Caki2 (cell line): ENCODE results near the gene SF1. TPM values are rescaled to one million over a fixed set of nuclear protein-coding genes. Genes with fewer than 3 reads are reported as not detected.
"Not testable (repeated sequence)": the region's sequence is repeated elsewhere in the genome, so short reads cannot be mapped to it uniquely, and the experiment has no call there.

ENCODE experiments used
- DNase-seq: peaks from one replicate; pipeline ENCODE4 v3.0.0-alpha.2; 2015; ENCODE audit warnings: low read depth
- in situ Hi-C: cut with HindIII; loops from 2 replicates; pipeline ENCODE4 v1.10.0; 2016; ENCODE audit warnings: low sequenced_read_pairs, low pct_unique_long_range_greater_than_20kb, mixed read lengths
- total RNA-seq: library from RNA; depleted of rRNA; stranded (reverse); fragments of >200 nt; shearing (Covaris generic); gene quantifications from 2 replicates; pipeline ENCODE4 v1.2.3, GENCODE V29; 2014; ENCODE audit warnings: low replicate concordance; rRNA removed

The SF1 gene, protein sequence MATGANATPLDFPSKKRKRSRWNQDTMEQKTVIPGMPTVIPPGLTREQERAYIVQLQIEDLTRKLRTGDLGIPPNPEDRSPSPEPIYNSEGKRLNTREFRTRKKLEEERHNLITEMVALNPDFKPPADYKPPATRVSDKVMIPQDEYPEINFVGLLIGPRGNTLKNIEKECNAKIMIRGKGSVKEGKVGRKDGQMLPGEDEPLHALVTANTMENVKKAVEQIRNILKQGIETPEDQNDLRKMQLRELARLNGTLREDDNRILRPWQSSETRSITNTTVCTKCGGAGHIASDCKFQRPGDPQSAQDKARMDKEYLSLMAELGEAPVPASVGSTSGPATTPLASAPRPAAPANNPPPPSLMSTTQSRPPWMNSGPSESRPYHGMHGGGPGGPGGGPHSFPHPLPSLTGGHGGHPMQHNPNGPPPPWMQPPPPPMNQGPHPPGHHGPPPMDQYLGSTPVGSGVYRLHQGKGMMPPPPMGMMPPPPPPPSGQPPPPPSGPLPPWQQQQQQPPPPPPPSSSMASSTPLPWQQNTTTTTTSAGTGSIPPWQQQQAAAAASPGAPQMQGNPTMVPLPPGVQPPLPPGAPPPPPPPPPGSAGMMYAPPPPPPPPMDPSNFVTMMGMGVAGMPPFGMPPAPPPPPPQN
- total RNA-seq, result 43.2 and 95.5 TPM in 2 replicates

DNA sequence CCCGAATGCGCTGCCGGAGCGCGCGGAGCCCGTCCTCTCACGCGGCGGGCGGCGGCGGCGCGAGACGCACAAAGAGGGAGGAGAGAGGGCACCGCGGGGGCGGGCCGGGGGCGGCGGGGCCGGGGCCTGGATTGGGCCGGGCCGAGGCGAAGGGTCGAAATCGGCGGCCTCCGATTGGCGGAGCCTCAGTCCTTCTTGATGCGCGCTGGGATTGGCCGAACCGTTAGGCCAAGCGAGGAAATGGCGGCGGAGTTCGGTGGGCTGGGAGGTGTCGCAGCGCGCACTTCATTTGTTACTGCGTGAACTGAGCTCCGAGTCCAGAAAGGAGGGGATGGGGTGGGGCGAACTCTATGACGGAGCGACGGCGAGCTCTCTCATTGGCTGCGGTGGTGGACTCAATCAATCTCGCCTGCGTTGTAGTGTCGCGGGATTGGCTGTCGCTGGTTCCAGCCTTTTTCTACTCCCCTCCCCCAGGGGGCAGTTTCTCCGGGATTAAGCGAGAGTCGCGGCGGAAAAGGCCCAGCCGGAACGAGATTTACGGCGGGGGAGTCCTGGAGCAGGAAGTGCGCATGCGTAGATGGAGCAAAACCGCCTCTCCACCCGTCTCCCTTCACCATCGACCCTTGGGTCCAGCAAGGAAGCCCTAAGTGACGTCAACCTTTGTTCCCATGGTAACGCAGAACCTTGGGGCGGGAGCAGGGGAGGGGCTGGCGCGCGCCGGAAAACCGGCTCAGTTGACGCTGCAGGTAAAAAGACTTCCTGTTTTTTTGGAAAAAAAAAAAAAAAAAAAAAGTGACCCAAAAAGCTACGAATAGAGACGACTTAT lies at the start of gene SF1:
Gene SF1 (minus strand): TSS at position 70 of the 826 bp plus-strand sequence. CDS start 150 bp downstream, outside the sequence.
- in situ Hi-C loops, result no loop called here
- peak; percentile 100 for DNase-seq

DNA sequence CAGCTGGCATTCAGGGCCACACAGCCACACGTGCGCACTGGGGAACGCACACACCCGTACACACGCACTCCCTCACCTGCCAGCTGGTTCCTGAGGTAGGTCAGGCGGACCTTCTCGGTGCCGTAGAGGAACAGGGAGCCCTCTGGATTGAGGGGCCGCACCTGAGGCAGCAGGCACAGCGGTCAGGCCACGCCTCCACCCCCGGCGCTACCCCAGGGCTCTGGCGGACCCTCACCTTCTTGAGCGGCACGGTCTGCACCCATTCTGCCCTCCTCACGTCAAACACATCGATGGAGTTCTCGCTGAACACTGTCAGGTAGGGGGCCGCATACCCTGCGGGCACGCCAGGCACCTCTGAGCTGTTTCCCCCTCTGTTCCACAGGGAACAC lies 49.1 kb upstream of the SF1 start:
- DNase-seq, result no peak
- in situ Hi-C loops, result no loop called here

DNA sequence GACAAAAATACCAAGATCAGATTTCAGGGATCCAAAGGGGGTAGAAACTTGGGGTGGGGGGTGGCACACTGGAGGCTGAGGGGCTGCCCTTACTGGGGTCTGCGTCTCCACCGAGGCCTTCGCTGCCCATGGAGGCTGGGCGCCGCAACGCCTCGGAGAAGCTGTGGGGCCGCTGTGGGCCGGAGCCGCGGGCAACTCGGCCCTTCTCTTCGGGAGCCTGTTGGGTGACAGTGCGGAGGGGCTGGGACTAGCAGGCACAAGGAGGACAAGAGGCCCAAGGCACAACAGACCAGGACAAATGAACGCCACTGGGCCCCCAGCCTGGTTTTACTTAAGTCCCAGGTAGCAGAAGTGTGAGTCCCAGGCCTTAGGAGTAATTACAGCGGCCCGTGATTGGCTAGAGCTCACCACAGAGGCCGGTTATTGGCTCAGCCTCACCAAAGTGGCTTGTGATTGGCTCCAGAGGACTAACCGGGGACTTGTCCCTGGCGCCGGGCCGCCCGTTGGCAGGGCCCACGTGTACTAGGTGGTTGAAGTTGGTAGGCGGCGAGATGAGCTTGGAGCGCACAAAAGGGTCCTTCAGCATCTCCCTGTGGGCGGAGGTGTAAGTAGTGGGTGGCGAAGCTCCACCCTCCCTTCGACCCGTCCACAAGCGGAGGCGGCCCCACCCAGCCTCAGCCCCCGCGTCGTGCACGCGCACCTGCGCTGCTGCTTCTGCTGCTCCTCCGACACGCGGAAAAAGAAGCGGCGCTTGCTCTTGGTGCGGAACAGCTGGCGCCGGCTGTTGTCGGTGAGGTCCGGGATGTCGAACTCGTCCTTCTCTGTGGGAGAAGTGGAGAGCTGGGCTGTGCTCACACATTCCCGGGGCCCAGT lies 48.5 kb upstream of the SF1 start:
- in situ Hi-C loops, result no loop called here
- DNase-seq, result no peak

DNA sequence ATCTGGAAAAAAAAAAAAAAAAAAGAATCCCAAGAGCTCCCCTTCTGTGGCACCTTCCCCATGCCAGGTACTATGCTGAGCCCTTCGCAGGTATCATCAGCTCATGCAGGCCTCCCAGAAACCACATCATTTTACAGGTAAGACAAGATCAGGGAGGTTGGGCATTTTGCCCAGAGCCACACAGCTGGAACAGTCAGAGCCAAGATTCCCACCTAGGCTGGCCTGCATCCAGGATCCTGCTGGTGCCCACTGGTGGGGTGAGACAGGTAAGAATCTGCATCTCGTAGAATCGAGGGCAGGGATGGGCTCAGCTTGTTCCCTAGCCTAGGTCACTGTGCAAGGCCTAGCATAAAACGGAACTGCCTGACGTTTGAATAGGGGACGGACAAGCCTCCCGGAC lies 47.7 kb upstream of the SF1 start:
- in situ Hi-C loops, result no loop called here
- DNase-seq, result no peak

DNA sequence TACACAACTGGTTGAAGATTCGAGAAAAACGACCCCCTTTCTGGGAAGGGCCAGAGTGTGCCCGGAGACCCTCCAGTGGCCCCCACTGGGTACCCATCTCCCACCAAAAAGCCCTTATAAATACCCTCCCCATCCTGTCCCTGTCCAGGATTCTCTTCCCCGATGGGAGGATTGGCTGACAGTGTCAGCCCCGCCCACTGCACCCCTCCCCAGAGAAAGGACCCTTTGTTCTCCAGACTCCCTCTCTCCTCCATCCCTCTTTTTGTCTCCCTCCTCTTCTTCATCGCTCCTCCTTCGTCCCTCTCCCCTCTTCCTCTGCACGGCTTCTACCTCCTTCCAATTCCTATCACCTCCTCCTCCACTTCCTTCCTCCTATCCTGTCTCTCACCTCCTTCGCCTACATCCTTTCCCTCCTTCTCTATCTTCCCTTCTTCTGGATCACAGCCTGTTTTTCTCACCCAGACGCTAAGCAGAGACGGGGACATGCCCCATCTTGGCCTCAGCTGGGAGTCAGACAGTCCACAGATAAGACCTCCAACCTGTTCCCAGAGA lies 45.3 kb upstream of the SF1 start:
- in situ Hi-C loops, result no loop called here
- no peak for DNase-seq

DNA sequence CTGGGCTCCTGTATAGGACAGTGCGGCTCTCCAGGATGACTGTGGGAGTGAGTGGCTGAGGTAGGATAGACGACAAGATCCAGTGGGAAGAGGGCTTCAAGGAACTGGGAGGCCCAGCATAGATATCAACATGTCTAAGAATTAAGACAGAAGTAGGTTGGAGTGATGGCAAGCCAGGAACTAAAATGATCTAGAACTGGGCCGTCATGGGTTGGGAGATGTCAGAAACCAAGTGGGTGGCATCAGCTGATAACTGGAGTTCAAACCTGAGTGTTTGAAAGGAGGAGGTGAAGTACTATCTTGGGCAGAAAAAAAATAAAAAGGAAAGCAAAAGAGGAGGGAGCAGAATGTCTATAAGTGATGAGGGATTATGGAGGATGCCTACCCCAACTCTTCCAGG lies 39.1 kb upstream of the SF1 start:
- DNase-seq, result no peak
- in situ Hi-C loops, result no loop called here

DNA sequence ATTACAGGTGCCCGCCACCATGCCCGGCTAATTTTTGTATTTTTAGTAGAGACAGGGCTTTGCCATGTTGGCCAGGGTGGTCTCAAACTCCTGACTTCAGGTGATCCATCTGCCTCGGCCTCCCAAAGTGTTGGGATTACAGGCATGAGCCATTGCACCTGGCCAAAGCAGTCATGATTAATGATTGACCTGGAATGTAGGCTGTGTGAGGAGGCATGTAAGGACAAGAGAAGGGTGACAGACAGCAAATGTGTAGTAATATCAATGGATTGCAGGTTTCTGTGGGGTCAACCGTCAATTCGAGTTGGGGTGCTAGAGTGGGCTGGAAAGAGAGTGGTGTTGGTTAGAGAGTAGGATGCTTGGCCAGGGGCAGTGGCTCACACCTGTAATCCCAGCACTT lies 37.1 kb upstream of the SF1 start:
- DNase-seq, result not testable (repeated sequence)

DNA sequence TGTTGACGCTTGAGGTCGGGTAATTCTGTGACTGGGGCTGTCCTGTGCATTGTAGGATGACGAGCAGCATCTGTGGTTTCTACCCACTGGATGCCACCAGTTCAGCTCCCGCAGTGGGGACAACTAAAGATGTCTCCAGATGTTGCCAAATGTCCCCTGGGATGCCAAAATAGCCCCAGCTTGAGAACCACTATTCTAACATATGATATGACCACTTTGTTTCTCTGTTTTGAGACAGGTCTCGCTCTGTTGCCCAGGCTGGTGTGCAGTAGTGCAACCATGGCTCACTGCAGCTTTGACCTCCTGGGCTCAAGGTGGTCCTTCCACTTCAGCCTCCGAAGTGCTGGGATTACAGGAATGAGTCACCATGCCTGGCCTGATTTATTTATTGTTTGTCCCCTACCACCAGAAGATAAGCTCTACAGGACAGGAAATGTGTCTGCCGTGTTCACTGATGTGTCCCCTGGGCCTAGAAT lies 36.4 kb upstream of the SF1 start:
- in situ Hi-C loops, result no loop called here
- peak; percentile 36 for DNase-seq

More for the DNA sequence above, 37.1 kb upstream of the SF1 start:
- in situ Hi-C loops, result not testable (repeated sequence)

DNA sequence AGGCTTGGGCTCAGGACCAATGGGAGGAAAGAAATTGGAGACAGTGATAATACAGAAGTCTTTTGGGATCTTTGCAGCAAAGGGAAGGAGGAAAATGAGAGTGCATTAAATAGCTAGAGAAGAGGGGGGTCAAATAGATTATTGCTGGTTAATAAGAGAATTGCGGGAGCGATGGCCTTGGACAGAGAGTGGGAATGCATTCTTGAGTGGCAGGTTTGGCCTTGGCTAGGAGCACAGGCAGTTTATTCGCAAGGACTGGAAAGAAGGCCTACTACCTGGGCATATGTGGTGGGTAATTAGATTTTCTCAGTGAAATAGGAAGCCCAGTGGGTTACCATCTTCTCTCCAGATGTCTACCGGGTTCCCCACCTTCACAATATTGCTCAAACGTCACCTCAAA lies 35.5 kb upstream of the SF1 start:
- in situ Hi-C loops, result no loop called here
- no peak for DNase-seq

DNA sequence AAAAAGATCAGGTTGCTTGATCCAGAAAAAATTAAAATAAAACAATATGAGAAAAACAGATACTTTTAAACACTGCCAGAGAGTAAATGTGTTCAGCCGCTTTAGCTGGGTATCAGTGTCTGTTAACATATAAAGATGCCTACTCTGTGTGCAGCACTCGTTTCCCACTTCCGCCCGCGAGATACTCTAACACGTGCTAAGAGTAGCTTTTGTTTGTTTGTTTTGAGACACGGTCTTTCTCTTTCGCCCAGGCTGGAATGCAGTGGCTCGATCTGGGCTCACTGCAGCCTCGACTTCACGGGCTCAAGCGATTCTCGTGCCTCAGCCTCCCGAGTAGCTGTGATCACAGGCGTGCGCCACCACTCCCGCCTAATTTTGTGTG lies 32.5 kb upstream of the SF1 start:
- DNase-seq, result no peak
- in situ Hi-C loops, result no loop called here

DNA sequence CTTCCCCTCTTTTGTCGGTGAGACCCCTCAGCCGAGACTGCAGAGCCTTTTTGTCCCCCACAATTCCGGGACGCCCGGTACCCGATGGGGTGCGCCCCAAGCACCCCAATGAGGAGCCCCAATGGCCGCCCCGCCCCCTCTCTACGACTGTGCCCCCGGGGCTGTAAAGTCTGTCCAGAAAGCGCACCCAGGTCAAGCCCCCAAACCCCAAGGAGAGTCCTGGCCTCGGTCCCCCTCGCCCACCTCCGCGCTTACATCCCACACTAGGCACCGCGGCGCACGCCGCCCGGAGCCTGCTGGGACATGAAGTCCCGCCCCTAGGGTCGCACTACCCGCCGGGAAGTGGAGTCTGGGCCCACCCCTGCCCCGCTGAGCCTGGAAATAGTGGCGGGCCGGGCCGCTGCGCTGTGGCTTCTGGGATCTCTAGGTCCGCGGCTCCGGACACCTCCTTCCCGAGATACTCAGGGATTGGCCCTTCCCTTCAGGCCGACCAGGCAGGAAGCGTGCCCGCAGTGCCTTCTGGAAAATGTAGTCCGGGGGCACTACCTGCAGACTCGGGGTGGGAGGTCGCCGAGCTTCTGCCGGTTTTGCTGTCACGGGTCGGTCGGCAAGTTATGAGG lies 32.0 kb upstream of the SF1 start, which contains the start of gene MEN1:
Gene MEN1 (minus strand): TSS at position 281 of the 620 bp plus-strand sequence. CDS start 442 bp downstream, outside the sequence.
- in situ Hi-C loops, result no loop called here
- peak; percentile 91 for DNase-seq

DNA sequence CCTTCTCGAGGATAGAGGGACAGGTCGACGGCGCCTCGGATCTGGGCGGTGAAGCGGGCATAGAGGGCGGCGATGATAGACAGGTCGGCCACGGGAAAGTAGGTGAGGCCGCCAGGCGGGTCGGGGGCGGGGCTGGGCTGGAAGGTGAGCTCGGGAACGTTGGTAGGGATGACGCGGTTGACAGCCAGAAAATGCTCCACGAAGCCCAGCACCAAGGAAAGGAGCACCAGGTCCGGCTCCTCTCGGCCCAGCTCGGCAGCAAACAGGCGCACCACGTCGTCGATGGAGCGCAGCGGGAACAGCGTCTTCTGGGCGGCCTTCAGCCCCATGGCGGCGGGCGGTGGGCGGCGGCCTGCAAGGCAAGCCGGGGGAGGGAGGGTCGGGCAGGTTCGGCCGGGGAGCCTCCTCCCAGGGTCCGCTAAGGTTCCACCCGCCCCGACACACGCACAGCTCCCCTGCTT lies 31.5 kb upstream of the SF1 start:
- in situ Hi-C loops, result no loop called here
- no peak for DNase-seq

DNA sequence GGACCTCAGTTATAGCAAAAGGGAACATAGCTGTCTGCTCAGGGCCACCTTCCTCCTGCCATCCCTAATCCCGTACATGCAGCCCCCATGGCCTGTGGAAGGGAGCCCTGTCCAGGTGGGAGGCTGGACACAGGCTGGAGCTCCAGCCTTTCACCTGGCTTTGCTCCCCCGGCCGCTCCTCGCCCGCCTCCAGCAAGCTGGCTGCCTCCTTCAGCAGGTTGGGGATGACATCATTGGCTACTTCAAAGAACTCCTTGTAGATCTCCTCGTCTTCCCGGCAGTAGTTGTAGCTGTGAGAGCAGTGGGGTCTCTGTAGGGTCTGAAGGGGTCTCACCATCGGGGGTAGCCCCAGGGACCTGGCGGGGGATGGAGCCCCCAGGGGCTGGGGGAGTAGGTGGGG lies 27.1 kb upstream of the SF1 start:
- in situ Hi-C loops, result no loop called here
- no peak for DNase-seq

DNA sequence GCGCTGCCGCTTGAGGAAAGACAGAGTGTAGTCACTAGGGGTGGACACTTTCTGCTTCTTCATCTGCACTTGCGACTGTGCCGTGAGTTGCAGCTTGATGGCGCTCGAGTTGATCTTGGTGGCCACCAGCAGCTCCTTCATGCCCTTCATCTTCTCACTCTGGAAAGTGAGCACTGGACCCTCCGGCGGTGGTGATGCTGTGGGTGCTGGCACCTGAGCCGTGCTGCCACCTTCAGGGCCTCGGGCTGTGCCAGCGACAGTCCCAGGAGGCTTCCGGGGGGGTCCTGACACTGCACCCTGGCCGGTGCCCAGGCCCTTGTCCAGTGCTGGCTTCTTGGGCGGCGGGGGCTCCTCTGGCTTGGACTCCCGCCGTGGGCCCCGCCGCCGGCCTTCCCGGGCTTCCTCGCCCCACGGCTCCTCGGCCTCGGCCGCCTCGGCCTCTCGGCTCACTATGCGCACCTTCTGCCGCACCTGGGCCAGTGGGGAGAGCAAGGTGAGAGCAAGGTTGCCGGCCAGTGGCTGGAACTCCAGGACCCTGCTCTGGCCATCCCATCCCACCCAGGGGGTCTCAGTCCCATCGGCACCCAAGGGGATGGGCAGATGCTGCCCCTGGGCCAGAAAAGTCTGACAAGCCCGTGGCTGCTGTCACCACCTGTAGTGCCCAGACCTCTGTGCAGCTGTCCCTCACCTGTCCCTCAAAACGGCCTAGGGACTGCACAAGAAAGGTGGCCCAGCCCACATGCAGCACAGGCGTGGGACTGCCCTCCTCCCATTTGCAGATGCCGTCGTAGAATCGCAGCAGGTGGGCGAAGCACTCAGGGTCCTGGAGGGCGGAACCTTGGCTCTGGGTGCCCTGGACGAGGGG lies 26.2 kb upstream of the SF1 start:
- in situ Hi-C loops, result no loop called here
- DNase-seq, result no peak

DNA sequence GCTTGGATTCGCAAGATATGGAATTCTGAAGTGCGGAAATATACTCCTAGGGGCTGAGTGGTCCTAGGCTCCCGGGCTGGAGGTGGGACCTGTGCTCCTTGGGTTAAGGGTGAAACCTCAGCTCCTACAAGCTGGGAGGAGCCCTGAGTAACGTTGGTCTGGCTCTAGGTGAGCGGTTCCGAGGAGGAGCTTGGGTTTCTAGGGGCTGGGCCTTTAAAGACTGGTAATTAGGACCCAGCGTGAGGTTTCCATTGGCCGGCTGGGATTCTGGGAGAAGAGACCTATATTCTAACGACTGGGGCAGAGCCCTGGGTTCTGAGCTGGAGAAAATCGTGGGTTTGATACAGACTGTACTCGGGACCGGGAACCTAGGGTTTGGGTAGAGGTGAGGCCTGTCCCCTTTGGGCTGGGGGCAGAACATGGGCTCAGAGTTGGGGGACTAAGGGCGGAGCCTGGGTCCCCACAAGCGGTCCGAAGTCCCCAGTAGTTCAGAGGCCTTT lies 25.6 kb upstream of the SF1 start:
- no peak for DNase-seq
- in situ Hi-C loops, result no loop called here
